ENCODE measurements around the gene DPYSL3.

DPYSL3 gene

DNA sequence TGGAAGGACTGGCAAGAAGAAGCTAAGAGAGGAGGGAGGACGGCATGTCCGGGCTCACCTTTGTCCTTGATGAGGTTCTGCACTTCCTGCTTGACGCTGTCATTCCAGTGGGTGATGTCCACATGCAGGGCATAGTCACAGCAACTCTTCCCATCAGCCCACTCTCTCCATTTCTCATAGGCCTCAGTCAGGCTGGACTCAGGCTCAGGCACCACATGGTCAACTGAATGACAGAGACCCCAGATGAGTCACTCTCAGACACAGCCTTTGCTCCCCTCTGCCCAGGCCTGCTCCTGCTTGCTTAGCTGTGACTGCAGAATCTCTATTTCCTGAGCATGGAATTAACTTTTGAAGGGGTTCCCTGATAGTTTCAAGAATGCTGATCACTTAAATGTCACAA, 94.2 kb downstream of the DPYSL3 start:
- H3K9me3 Mint-ChIP-seq (ENCODE audit: low read depth): no peaks in the 10 kb centered on the region
- H3K4me1 Mint-ChIP-seq (ENCODE audit: low read depth): no peaks in the 10 kb centered on the region
- H3K4me3 Mint-ChIP-seq: no peak overlapping the region
- no peaks in the 10 kb centered on the region for H3K36me3 Mint-ChIP-seq
- no peak overlapping the region for H3K27ac Mint-ChIP-seq
- peaks cover 3% of the 10 kb centered on the region for H3K27me3 Mint-ChIP-seq

DNA sequence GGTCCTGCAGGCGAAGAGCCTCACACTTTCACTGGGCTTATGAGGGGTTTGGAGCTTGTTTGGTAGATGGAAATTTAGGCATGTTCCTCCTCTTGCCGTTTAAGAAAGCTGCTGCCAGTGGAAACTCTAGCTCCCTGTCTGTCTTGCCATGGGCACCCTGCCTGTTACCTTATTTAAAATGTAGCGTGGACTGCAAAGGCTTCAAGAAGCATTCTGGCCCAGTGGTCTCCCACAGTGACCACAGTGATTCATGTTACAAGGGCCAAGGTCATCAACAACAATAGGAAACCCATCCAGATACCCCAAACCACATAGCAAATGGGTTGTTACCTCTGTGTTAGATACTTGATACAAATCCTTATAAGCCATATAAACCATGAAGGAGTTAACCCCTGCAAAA, 96.6 kb downstream of the DPYSL3 start:
- Mint-ChIP-seq H3K4me3 (no peak overlapping the region), H3K27ac (no peak overlapping the region), H3K9me3 (ENCODE audit: low read depth) (no peaks in the 10 kb centered on the region), H3K27me3 (peaks cover 2% of the 10 kb centered on the region), H3K4me1 (ENCODE audit: low read depth) (no peaks in the 10 kb centered on the region), H3K36me3 (no peaks in the 10 kb centered on the region)

DNA sequence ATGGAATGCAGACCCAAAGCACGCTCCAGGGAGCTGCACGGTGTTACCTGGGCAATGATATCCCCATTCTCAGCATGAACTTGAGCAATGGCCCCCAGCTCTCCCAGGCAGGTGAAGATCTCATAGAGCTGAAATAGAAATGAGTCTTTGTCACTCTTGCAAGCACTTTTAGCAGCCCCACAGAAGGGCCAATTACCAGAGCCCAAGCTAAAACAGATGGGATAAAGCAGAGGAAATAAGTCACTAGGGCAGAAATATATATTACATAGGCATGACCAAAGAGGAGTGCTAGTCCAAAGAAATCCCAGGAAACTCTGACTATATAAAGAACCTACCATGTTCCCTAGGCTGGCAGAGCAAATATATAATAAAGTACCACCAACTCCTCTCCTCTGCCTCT, 97.3 kb downstream of the DPYSL3 start:
- no peak overlapping the region for H3K4me3 Mint-ChIP-seq
- H3K4me1 Mint-ChIP-seq (ENCODE audit: low read depth): no peaks in the 10 kb centered on the region
- H3K36me3 Mint-ChIP-seq: no peaks in the 10 kb centered on the region
- H3K27ac Mint-ChIP-seq: no peak overlapping the region
- no peaks in the 10 kb centered on the region for H3K27me3 Mint-ChIP-seq
- H3K9me3 Mint-ChIP-seq (ENCODE audit: low read depth): no peaks in the 10 kb centered on the region

DNA sequence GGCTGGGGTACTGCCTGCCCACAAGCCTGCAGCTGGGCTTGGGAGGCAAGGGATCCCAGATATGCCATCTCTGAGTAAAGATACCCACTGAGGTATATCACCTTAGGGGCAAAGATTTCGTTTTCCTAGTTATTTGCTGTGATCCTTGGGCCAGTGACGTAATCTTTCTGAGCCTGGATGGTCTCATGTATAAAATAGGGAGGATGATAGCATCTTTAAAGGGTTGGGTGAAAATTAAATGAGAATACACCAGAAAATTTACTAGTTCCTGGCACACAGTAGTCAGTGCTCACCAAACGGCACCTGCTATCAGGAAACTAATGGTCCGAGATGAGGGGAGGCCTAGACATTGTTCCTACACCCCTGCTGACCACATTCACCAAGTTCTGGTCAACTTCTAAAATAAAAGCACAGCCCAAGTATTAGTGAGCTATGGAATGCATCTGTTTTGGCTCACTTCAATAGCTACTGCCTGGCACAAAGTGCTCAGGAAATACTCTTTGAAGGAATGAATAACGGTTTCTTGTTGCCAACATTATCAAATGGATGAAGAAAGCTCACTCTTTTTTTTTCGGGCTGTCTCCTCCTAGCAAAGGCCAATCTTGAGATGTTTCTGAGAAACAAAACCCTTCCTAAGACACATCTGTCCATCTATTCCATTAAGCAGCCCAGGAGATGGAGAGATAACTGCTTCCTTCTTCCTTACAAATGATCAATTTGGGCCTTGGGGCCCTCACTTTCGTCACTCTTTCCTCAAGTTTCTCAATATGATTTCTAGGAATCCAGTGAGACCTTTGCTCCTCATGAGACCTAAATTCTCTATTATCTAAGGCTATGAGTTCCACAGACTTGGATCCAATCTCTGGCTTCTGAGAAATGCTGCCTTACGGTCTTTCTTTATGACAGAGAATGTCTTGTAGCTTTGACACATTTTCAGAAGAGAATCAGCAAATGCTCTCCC, 98.2 kb downstream of the DPYSL3 start:
- Mint-ChIP-seq H3K27me3 (no peaks in the 10 kb centered on the region), H3K4me1 (ENCODE audit: low read depth) (no peaks in the 10 kb centered on the region), H3K36me3 (no peaks in the 10 kb centered on the region), H3K9me3 (ENCODE audit: low read depth) (no peaks in the 10 kb centered on the region), H3K4me3 (no peak overlapping the region), H3K27ac (no peak overlapping the region)

DNA sequence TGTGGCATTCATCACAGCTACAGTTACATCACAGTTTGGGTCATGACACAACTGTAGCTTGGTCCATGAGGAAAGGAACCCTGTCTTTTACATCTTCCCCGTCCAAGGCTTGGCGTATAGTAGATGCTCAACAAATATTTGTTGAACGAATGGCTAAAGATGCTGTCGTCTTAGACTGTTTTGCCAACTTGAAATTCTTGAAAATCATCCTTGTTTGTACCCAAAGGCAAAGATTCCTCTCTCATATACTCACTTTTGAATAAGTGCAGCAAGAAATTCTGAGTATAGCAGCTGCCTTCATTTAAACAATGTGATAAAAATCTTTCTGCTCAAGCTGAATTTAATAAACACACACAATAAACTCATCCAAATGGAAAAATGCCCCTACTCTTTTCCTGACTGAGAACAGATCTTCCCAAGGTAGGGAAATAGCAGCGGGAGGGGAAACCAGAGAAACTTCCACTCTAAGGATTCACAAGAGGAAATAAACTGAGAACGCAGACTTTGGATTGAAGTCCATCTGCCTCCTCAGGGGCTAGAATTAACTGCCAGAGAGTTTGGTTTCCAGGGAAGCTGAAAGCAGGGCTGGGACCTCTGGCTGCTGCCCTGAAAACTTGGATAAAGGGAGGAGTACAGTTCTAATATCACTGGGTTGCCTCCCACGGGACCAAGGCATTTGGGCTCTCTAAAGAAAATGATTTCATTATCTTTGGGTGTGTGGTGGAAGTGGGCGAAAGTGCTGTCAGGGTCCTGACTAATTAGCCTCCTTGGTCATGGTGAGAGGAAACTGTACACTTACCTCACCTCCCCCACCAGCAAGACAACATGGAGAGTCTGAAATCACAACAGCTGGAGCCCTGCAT, 99.1 kb downstream of the DPYSL3 start:
- Mint-ChIP-seq H3K36me3 (no peaks in the 10 kb centered on the region), H3K27ac (no peak overlapping the region), H3K4me1 (ENCODE audit: low read depth) (no peaks in the 10 kb centered on the region), H3K9me3 (ENCODE audit: low read depth) (no peaks in the 10 kb centered on the region), H3K4me3 (no peak overlapping the region), H3K27me3 (no peaks in the 10 kb centered on the region)

DNA sequence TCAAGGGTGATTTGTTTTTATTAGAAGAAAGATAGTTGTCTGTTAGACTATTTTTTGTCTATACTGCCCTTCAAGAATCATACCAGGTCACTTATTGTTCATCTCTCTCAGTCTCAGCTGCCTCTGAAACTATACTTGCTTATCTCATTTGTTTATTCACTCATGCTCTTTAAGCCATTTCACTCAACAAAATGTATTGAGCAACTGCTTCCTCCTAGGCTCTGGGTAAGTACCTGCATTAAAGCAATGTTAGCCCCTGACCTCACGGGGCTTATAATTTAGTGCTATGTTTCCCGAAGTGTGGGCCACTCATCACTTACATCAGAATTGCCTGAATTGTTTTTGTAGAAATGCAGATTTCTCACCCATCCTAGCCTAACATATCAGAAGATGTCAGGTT, 100.9 kb downstream of the DPYSL3 start:
- Mint-ChIP-seq H3K27ac (no peak overlapping the region), H3K9me3 (ENCODE audit: low read depth) (no peaks in the 10 kb centered on the region), H3K4me3 (no peak overlapping the region), H3K27me3 (no peaks in the 10 kb centered on the region), H3K36me3 (no peaks in the 10 kb centered on the region), H3K4me1 (ENCODE audit: low read depth) (no peaks in the 10 kb centered on the region)

DNA sequence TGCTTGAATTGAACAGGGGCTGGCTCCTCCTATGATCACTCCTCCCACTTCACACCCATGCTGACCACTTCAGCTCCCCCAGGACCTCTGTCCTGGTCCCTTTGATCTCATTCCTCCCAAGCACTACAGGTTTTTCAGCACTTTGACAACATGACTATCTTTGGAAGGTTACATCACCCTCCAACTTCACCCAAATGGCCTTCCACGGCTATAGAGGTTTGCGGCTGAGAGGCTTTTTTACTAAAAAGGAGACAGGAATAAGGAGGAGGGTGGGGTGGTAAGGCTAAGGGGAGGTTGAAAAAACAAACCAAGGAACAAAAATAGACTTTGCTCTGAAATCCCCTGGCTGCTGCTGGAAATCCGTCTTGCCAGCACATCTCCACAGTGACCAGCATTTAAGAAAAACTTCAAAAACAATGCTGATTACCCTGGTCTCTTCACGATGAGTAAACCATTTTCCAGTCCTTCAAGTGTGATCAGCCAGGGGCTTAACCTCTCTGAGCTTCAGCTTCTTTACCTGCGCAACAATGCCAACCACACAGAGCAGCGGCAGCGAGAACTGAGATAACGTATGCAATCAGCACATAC, 102.7 kb downstream of the DPYSL3 start:
- Mint-ChIP-seq H3K9me3 (ENCODE audit: low read depth) (no peaks in the 10 kb centered on the region), H3K4me1 (ENCODE audit: low read depth) (no peaks in the 10 kb centered on the region), H3K27ac (no peak overlapping the region), H3K27me3 (no peaks in the 10 kb centered on the region), H3K4me3 (no peak overlapping the region), H3K36me3 (no peaks in the 10 kb centered on the region)

DNA sequence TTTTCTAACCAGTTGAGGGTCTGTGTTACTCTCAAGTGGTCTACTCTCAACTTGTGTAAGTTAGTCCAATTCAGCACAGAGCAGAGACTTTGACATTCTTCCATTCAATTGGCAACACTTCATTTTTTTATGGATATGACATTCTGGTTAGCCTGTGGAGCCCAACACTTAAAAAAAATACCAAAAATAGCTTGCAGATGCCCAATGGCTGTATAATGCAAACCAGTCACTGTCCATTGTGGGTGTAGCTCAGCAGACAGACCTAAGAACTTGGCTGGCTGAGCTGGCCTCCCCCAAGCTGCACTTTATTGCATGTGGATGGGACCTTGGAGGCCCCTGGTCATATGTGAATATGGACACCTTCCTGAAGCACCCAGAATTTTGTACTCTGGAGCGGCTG, 103.2 kb downstream of the DPYSL3 start:
- no peaks in the 10 kb centered on the region for H3K36me3 Mint-ChIP-seq
- no peak overlapping the region for H3K4me3 Mint-ChIP-seq
- H3K27ac Mint-ChIP-seq: no peak overlapping the region
- H3K27me3 Mint-ChIP-seq: no peaks in the 10 kb centered on the region
- no peaks in the 10 kb centered on the region for H3K9me3 Mint-ChIP-seq (ENCODE audit: low read depth)
- no peaks in the 10 kb centered on the region for H3K4me1 Mint-ChIP-seq (ENCODE audit: low read depth)

DNA sequence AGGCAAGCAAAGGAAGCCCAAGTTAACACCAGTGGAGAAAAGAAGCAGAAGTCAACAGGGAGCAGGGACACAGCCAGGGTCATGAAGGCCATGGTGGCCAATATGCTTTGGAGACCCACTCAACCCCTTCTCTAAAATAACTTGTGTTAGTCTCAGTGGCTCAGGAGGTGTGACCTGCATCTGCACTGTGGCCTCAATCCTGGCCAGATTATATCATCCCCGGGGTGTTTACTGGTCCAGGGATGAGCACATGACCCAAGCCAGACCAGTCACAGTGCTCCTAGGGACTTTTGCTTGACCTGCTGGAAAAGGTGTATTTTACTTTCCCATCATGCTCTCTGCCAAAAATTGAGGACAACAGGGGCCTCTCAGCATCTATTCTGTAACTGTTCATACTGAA, 105.2 kb downstream of the DPYSL3 start:
- Mint-ChIP-seq H3K27ac (no peak overlapping the region), H3K9me3 (ENCODE audit: low read depth) (no peaks in the 10 kb centered on the region), H3K36me3 (no peaks in the 10 kb centered on the region), H3K4me3 (no peak overlapping the region), H3K4me1 (ENCODE audit: low read depth) (no peaks in the 10 kb centered on the region), H3K27me3 (no peaks in the 10 kb centered on the region)

DNA sequence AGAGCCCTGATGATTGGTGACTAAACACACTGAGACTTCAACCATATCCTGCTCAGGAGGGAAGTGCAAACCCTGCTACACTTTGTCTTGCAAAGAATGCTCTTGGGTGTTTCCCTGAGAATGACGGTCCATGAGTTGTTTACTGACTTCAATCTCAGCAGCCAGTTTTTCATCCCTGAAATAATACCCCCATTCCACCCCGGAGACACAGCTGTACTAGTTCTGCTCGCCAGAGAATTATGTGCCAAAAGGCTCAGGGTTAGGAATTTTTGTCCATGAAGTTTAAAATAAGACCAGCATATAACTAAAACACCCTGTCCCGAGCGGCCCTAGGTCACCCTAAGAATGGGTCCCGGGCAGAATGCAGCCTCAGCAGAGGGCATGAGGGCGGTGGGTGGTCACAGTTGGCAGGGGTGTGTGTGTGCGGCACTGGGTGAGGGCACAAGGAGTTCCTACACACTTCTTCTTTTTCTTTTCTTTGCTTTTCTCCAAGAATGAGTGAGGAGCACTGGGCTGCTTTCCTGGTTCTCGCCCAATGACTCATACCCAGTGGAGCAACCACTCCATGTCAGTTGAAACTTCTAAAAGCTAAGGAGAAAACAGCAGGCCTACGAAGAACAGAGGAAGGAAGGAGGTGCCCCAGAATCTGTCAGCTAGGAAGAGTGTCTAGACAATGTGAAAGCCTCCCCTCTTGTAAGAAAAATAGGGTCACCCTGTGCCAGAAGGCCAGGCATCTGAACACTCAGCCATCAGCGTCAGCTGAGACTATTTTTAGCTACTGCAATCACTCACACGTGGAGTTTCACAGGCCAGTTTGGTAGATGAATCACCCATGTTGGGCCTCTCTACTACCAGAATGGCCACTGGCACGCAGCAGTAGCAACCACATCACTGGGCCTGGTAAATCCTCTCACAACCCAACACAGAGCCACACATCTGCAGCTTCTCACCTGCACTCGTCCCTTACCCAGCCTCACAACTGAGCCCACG, 105.9 kb downstream of the DPYSL3 start:
- Mint-ChIP-seq H3K27me3 (no peaks in the 10 kb centered on the region), H3K36me3 (no peaks in the 10 kb centered on the region), H3K27ac (no peak overlapping the region), H3K4me1 (ENCODE audit: low read depth) (no peaks in the 10 kb centered on the region), H3K9me3 (ENCODE audit: low read depth) (no peaks in the 10 kb centered on the region), H3K4me3 (no peak overlapping the region)

DNA sequence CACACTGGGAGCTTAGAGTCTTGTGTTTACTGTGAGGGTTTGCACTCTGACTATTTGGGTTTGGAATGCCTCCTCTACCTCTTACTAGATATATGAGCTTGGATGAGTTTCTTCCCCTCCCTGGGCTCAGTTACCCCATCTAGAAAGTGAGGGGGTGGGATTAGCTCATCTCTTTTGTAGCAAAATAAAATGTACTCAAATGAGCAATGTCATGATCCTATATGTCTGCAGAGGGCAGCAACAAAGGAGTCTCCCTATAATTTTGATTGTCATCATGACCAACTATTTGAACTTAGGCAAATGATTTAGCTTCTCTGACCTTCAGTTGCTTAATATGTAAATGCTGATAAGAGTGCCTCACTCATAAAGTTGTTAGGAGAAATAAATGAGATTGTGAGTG, 109.0 kb downstream of the DPYSL3 start:
- no peak overlapping the region for H3K4me3 Mint-ChIP-seq
- no peaks in the 10 kb centered on the region for H3K27me3 Mint-ChIP-seq
- H3K27ac Mint-ChIP-seq: no peak overlapping the region
- no peaks in the 10 kb centered on the region for H3K9me3 Mint-ChIP-seq (ENCODE audit: low read depth)
- H3K4me1 Mint-ChIP-seq (ENCODE audit: low read depth): no peaks in the 10 kb centered on the region
- no peaks in the 10 kb centered on the region for H3K36me3 Mint-ChIP-seq

DNA sequence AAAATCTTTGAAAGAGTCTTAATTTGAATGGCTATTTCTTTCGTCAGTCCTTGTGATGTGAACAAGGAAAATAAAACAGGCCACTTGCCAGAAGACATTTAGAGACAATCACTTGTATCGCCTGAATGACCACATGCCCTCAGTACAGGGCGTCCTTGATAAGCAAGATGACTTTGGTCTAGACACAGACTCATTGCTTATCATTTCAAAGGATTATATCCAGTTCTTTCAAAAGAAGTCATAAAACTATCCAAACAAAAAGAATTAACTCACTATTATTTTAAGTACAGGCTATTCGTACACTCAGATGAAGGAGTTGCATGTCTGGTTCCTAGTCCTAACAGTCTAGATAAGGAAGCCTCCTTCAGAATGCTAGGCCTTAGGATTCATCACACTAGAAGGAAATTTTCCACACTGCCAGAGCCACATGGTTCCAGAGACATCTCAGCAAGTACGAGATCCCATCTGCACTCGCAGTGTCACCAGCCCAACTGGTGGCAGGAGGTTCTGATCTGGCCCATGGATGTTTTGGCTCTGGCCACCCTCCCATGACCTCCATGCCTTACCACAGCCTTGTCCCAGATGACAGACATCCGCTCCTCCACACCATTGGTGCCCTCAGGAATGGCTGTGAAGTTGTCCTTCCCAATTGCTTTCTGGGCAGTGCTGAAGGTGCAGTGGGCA, 109.6 kb downstream of the DPYSL3 start:
- no peaks in the 10 kb centered on the region for H3K4me1 Mint-ChIP-seq (ENCODE audit: low read depth)
- H3K4me3 Mint-ChIP-seq: no peak overlapping the region
- no peak overlapping the region for H3K27ac Mint-ChIP-seq
- H3K9me3 Mint-ChIP-seq (ENCODE audit: low read depth): no peaks in the 10 kb centered on the region
- no peaks in the 10 kb centered on the region for H3K27me3 Mint-ChIP-seq
- no peaks in the 10 kb centered on the region for H3K36me3 Mint-ChIP-seq

DNA sequence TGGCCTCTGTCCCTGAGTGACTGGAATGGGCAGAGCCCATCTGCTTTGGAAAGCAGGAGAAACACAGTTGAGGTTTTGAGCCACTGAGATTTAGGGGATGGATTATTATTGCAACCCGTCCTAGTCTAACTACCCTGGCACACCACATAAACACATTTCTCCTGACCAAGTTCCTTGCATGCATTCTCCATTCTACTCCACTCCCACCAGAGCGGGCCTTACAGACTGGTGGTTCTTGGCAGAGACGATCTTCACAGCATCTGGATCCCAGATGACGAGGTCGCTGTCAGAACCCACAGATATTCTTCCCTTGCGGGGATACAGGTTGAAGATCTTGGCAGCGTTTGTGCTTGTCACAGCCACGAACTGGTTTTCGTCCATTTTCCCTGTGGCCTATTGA, 111.0 kb downstream of the DPYSL3 start:
- H3K4me1 Mint-ChIP-seq (ENCODE audit: low read depth): no peaks in the 10 kb centered on the region
- no peaks in the 10 kb centered on the region for H3K27me3 Mint-ChIP-seq
- no peak overlapping the region for H3K27ac Mint-ChIP-seq
- no peaks in the 10 kb centered on the region for H3K9me3 Mint-ChIP-seq (ENCODE audit: low read depth)
- H3K36me3 Mint-ChIP-seq: no peaks in the 10 kb centered on the region
- H3K4me3 Mint-ChIP-seq: no peak overlapping the region

DNA sequence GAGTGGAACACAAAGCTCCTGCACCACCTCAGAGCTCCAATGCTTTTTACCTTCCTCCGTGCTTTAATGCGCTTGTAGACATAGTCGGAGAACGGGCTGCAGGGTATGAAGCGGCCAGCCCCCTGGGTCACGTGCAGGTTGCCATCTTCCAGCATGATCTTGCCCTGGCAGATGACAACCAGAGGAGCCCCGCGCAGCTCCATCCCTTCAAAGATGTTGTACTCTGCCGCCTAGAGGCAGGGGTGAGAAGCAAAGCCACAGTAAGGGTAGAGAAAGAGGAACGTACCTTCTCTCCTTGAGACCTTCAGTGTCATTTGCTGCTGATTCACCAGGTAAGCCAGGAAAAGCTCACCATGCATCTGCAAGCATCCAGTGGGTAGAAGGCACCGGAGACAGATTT, 112.3 kb downstream of the DPYSL3 start:
- Mint-ChIP-seq H3K4me1 (ENCODE audit: low read depth) (no peaks in the 10 kb centered on the region), H3K9me3 (ENCODE audit: low read depth) (no peaks in the 10 kb centered on the region), H3K4me3 (no peak overlapping the region), H3K27me3 (peaks cover 4% of the 10 kb centered on the region), H3K27ac (no peak overlapping the region), H3K36me3 (no peaks in the 10 kb centered on the region)
